ENCODE results near the gene ERLIN1. TPM values are rescaled to one million over a fixed set of nuclear protein-coding genes. Genes with fewer than 3 reads are reported as not detected.

ERLIN1 gene
- total and polyA plus RNA-seq, 2 experiments from 2014 or later: 7.2 to 20.4 TPM

GRCh38 chr10:100232101-100232500 lies 46.3 kb upstream of the ERLIN1 start:
- Histone ChIP-seq H3K4me1 (ENCODE audit: insufficient read depth) (no peaks in the 10 kb centered on the region), H3K27ac (ENCODE audit: low read depth) (no peak overlapping the region), H3K9me2 (ENCODE audit: insufficient read depth) (no peaks in the 10 kb centered on the region), H3K36me3 (ENCODE audit: insufficient read depth) (peaks cover 12% of the 10 kb centered on the region), H3F3A (replicated peaks; ENCODE audit: low read depth) (peaks cover 7% of the 10 kb centered on the region; the same call in 1 of the 2 replicates), H3K27me3 (ENCODE audit: insufficient read depth) (no peaks in the 10 kb centered on the region), H3K79me2 (replicated peaks; ENCODE audit: insufficient read depth) (peaks cover 21% of the 10 kb centered on the region), H3K4me3 (no peak overlapping the region), H3K4me2 (no peak overlapping the region), H2AFZ (no peak overlapping the region), H4K20me1 (replicated peaks; ENCODE audit: insufficient read depth) (peaks cover 9% of the 10 kb centered on the region; the same call in 1 of the 2 replicates)
- TF ChIP-seq CREB1 (CRISPR knock-in tag; IDR thresholded peaks at IDR 0.05; ENCODE audit: low read depth) (no peak), NANOG (IDR thresholded peaks at IDR 0.05; ENCODE audit: borderline replicate concordance) (no peak), EZH2 (IDR thresholded peaks at IDR 0.05; ENCODE audit: low read depth, unreplicated experiment) (no peak), ETS1 (IDR thresholded peaks at IDR 0.05) (no peak), ZNF331 (CRISPR knock-in tag; IDR thresholded peaks at IDR 0.05; ENCODE audit: low read depth) (no peak), POLR2AphosphoS5 (IDR thresholded peaks at IDR 0.05; ENCODE audit: low read depth) (no peak), ZNF462 (CRISPR knock-in tag; IDR thresholded peaks at IDR 0.05) (no peak), ZNF114 (CRISPR knock-in tag; IDR thresholded peaks at IDR 0.05) (no peak), CTCF (conservative IDR thresholded peaks at IDR 0.05; ENCODE audit: low read depth in 2 of 2) (no peak), JUNB (IDR thresholded peaks at IDR 0.05; ENCODE audit: unreplicated experiment) (no peak), REST (IDR thresholded peaks at IDR 0.05; ENCODE audit: unreplicated experiment) (no peak), EZH2phosphoT487 (IDR thresholded peaks at IDR 0.05; ENCODE audit: unreplicated experiment) (no peak), STAT1 (IDR thresholded peaks at IDR 0.05; ENCODE audit: unreplicated experiment) (no peak)
- ATAC-seq: no peak
- Mint-ChIP-seq H3K4me3 (no peak overlapping the region), H3K9me3 (no peaks in the 10 kb centered on the region), H3K27me3 (ENCODE audit: insufficient read depth, low read depth, poor library complexity) (peaks cover 2% of the 10 kb centered on the region), H3K4me1 (peaks cover 3% of the 10 kb centered on the region; the same call in 2 of the 3 replicates), H3K27ac (no peak overlapping the region), H3K36me3 (ENCODE audit: low read depth) (peaks cover 19% of the 10 kb centered on the region)
- no peak for DNase-seq (ENCODE audit: low spot score)
